Endothelial cell of umbilical vein (primary cell): ENCODE measurements around the gene CDK17.

Source experiments
- POLR2AphosphoS5 ChIP-seq: IDR thresholded peaks from 2 replicates; pipeline ENCODE4 v1.6.1; 2012; ENCODE audit warnings: low read depth, mild to moderate bottlenecking, control low read depth, low read length, moderate library complexity; ENCODE audit not compliant: insufficient read depth
- TF ChIP-seq, protein P1 (sequence below), 2 donors: IDR thresholded peaks; 1 replicate in 1 of 2; 2 replicates in 1 of 2; pipeline ENCODE4 v1.5.1; 2011; ENCODE audit warnings: low read length in 2 of 2, mild to moderate bottlenecking in 2 of 2, moderate library complexity in 2 of 2, control low read depth in 1 of 2, inconsistent platforms in 1 of 2, low read depth in 1 of 2; ENCODE audit not compliant: insufficient read depth in 1 of 2; ENCODE audit errors: extremely low read depth in 1 of 2
- TF ChIP-seq, protein P2 (sequence below): IDR thresholded peaks from 2 replicates; pipeline ENCODE4 v1.6.1; 2011; ENCODE audit not compliant: insufficient read depth, insufficient read length

DNA sequence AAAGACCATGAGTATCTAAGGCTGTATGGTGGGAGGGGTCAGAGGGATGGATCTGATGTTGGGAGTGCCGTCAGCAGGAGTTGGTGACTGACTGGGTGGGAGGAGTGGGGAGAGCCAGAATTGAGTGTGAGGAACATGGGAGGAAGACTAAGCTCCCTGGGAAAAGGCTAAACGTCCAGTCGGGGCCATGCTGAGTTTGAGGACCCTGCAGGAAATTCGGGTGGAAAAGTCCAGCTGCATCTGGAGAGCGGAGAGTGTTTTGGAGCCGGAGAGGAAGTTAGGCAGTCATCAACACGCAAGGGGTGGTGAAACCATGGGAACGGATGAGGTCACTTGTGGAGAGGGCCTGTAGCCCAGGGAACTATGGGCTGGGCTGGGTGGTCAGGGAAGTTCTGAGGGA lies 145.2 kb downstream of the CDK17 start:
- TF ChIP-seq, protein P1, sequence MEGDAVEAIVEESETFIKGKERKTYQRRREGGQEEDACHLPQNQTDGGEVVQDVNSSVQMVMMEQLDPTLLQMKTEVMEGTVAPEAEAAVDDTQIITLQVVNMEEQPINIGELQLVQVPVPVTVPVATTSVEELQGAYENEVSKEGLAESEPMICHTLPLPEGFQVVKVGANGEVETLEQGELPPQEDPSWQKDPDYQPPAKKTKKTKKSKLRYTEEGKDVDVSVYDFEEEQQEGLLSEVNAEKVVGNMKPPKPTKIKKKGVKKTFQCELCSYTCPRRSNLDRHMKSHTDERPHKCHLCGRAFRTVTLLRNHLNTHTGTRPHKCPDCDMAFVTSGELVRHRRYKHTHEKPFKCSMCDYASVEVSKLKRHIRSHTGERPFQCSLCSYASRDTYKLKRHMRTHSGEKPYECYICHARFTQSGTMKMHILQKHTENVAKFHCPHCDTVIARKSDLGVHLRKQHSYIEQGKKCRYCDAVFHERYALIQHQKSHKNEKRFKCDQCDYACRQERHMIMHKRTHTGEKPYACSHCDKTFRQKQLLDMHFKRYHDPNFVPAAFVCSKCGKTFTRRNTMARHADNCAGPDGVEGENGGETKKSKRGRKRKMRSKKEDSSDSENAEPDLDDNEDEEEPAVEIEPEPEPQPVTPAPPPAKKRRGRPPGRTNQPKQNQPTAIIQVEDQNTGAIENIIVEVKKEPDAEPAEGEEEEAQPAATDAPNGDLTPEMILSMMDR (IDR thresholded peaks at IDR 0.05; ENCODE audit: extremely low read depth in 1 of 2, insufficient read depth in 1 of 2, low read depth in 1 of 2, low read length in 2 of 2), result no peak
- TF ChIP-seq, protein P2, sequence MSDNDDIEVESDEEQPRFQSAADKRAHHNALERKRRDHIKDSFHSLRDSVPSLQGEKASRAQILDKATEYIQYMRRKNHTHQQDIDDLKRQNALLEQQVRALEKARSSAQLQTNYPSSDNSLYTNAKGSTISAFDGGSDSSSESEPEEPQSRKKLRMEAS, result peak; percentile 40
- peak; percentile 90 for TF ChIP-seq POLR2AphosphoS5
